Jurkat, Clone E6-1 (cell line): ENCODE data around the gene DPEP2.
"Not testable (repeated sequence)": the region's sequence is repeated elsewhere in the genome, so short reads cannot be mapped to it uniquely, and the experiment has no call there.

Experiments used
- DNase-seq: peaks from one replicate; pipeline ENCODE4 v3.0.0-alpha.2; 2011; ENCODE audit warnings: low read depth, low spot score
- H3K4me3 ChIP-seq: 2 replicates; pipeline ENCODE4 v1.5.1; 2011; ENCODE audit warnings: mild to moderate bottlenecking, low read length, control low read depth, moderate library complexity

DPEP2 gene

DNA sequence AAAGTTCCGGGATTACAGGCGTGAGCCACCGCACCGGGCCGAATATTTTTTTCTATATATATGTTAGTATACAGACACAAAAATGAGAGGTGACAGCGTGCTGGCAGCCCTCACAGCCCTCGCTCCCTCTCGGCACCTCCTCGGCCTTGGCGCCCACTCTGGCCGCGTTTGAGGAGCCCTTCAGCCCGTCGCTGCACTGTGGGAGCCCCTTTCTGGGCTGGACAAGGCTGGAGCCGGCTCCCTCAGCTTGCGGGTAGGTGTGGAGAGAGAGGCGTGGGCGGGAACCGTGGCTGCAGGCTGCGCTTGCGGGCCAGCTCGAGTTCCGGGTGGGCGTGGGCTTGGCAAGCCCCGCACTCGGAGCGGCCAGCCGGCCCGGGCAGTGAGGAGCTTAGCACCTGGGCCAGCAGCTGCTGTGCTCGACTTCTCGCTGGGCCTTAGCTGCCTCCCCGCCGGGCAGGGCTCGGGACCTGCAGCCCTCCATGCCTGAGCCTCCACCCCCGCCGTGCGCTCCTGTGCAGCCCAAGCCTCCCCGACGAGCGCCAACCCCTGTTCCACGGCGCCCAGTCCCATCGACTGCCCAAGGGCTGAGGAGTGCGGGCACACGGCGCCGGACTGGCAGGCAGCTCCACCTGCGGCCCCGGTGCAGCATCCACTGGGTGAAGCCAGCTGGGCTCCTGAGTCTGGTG lies 17.1 kb downstream of the DPEP2 start:
- DNase-seq, result no peak
- no peak overlapping the region for H3K4me3 ChIP-seq

- no peak for DNase-seq
- no peak within 1 kb of the TSS for H3K4me3 ChIP-seq
These were observed 19.2 kb downstream of the DPEP2 start, which contains the start of gene DPEP3 for GRCh38 chr16:67979955-67980678. Gene DPEP3 (minus strand): TSS chr16:67980499. CDS start chr16:67980380, 119 bp downstream.

GRCh38 chr16:67977469-67978227 lies 21.6 kb downstream of the DPEP2 start:
- no peak for DNase-seq
- no peak overlapping the region for H3K4me3 ChIP-seq

DNA sequence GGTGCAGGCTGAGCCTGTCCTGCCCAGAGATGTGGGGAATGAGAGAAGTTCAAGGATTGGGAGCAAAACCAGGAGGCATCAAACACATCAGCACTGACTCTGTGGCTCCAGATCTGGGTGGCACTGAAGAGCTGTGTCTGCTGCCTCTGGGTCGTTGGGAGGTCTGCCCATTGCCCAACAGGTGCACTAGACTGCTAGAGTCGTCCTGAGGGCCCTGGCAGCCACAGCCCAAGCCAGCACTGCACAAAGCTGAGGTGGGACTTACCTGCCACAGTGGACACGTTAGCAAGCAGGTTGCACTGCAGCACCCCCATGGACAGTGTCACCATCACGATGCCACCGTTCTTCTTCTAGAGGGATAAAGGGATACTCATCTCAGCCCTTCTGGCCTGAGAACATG lies 22.3 kb downstream of the DPEP2 start:
- no peak overlapping the region for H3K4me3 ChIP-seq
- no peak for DNase-seq

GRCh38 chr16:67976205-67976604 lies 23.1 kb downstream of the DPEP2 start:
- DNase-seq, result no peak
- H3K4me3 ChIP-seq, result no peak overlapping the region

DNA sequence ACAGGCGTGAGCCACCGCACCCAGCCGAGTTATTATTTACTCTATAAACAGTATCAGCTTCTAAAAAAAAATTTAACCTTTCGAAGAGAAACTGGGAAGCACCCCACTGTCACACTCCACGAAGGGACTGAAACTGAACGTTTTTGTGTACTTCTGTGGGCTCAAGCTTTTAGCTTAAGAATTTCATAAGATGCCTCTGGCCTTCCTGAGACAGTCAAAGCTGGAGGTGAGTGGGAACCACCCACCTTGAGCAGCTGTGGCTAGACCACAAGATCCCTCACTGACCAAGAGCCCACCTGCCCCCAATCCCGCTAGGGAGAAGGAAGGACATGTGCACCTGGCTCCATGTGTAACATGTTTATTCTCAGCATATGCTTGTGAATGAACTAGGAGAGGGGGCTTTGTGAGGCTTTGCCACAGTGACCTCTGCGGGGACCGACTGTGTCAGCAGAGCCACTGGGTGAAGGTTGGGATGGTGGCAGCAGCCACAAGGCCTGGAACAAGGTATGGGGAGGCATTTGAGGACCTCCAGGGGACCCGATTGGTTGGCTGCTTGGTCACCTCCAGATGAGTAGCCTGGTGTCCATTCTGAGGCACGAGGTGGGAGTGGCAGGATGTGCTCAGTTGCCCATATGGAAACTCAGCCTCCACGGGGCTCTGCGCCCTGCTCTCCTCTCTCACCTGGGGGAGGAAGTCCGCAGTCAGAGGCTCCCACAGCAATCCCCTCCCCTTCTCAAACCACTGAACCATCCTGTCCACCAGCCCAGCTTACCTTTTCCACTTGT lies 23.8 kb downstream of the DPEP2 start:
- H3K4me3 ChIP-seq, result no peak overlapping the region
- no peak for DNase-seq

DNA sequence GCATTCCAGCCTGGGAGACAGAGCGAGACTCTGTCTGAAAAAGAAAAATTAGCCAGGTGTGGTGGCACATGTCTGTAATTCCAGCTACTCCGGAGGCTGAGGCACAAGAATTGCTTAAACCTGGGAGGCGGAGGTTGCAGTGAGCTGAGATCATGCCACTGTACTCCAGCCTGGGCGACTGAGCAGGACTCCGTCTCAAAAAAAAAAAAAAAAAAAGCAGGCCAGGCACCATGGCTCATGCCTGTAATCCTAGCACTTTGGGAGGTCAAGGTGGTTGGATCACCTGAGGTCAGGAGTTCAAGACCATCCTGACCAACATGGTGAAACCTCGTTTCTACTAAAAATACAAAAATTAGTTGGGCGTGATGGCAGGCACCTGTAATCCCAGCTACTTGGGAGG lies 27.0 kb downstream of the DPEP2 start:
- not testable (repeated sequence) for DNase-seq, H3K4me3 ChIP-seq

DNA sequence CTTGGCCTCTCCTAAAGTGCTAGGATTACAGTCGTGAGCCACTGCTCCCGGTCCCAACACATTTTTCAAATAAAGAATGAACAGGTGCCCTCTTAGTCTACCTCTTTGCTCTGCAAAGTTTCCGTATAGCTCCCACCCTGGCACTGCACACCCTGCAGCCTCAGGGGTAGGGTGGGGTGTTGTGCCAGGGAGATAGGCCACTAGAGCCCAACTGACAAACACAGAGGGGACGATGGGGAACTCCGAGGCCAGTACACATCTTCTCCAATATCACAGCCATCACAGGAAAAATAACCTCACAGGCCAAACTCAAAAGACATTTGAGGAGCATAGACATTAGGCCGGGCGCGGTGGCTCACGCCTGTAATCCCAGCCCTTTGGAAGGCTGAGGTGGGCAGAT lies 28.2 kb downstream of the DPEP2 start:
- DNase-seq, result no peak
- H3K4me3 ChIP-seq, result no peak overlapping the region

- peak overlapping the region; percentile 61; the same call in 1 of the 2 replicates for H3K4me3 ChIP-seq
- DNase-seq, result no peak
These were observed 29.8 kb downstream of the DPEP2 start for GRCh38 chr16:67969254-67970039.

GRCh38 chr16:67968400-67969253 lies 30.7 kb downstream of the DPEP2 start, which contains the start of gene SLC12A4:
Gene SLC12A4 (minus strand): TSS chr16:67968637. CDS start chr16:67968553, 84 bp downstream.
- DNase-seq, result peak; percentile 79
- peak within 1 kb of the TSS; percentile 61 for H3K4me3 ChIP-seq

- peak overlapping the region; percentile 61 for H3K4me3 ChIP-seq
- DNase-seq, result no peak
These were observed 31.3 kb downstream of the DPEP2 start for GRCh38 chr16:67967958-67968399.

DNA sequence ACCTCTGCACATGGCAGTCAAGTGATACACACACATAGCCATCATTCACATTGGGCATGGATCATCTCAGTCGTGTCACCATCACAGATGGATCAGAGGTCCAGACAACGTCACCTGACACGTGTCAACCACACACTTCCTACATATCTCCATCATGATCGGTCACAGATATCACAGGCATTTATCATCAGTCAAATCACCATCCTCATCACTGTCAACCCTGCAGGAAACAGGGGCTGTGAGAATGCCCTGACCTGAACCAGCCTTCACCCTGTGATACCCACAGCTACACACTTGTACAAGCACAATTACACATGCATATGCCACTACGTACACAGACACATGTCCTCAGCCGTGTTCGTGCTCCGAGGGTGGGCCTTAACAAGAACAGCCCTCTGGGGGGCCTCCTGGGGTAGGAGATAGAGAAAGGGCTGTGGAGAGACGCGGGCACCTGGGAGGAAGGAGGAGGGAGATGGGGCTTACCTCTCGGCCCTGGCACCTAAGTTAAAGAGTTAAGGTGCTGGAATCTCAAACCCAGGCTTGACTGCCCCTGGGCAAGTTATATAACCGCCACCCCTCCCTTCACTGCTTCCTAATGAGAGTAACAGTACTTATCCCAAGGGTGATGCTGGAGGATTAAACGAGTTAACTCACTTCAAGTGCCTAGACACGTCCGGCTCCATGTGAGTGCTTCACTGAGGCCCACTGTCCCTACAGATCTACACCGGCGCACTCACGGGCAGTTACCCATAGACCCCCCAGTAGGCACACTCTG lies 31.9 kb downstream of the DPEP2 start:
- DNase-seq, result no peak
- H3K4me3 ChIP-seq, result peak overlapping the region; percentile 61

- no peak for DNase-seq
- H3K4me3 ChIP-seq, result no peak overlapping the region
These were observed 32.6 kb downstream of the DPEP2 start for GRCh38 chr16:67966549-67967182.

GRCh38 chr16:67965668-67966548 lies 33.4 kb downstream of the DPEP2 start:
- DNase-seq, result no peak
- no peak overlapping the region for H3K4me3 ChIP-seq

DNA sequence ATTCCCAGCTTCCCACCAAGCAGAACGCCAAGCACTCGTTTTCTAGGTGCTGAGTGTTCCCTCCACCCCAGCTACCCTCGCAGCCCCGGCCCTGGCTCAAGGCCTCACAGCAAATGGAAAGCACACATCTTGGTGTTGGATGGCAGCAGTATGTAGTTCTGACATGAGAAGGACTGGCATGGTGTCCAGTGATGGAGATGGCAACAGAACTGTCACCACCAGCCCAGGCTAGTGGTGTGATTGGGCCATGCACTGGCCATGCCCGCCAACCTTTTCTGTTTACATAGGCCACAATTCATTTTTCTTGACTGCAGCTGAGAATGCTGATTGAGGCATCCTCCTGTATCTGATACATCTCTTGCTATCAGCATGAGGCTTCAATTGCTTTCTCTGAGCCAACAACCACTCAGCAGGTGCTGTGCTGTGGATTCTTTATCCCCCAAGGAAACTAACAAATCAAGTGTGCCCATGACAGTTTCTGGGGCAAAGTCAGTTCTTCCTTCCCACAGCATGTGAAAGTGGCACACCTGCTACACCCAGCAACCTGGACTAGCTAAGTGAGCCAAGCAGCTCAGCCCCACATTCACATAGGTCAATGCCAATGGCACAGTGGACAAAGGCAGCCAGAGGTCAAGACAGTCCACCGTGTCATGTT lies 34.7 kb downstream of the DPEP2 start:
- peak; percentile 30 for DNase-seq
- H3K4me3 ChIP-seq, result no peak overlapping the region
